HG02973 (cell line): ENCODE measurements around the gene AIDA.
A peak's percentile ranks its signal among the peaks of the same experiment; 100 is the strongest.
"Not testable (repeated sequence)": the region's sequence is repeated elsewhere in the genome, so short reads cannot be mapped to it uniquely, and the experiment has no call there.

Experiments used
- ATAC-seq: cut with Tn5 transposase; IDR thresholded peaks from one replicate; pipeline ENCODE4 v1.9.1; 2021; ENCODE audit warnings: moderate library complexity; ENCODE audit not compliant: unreplicated experiment

The AIDA gene

GRCh38 chr1:222713091-222713961, 1.0 kb upstream of the AIDA start:
- ATAC-seq = peak; percentile 48

- ATAC-seq = peak; percentile 38
Observed at GRCh38 chr1:222711319-222712252, 705 bp downstream of the AIDA start.

DNA sequence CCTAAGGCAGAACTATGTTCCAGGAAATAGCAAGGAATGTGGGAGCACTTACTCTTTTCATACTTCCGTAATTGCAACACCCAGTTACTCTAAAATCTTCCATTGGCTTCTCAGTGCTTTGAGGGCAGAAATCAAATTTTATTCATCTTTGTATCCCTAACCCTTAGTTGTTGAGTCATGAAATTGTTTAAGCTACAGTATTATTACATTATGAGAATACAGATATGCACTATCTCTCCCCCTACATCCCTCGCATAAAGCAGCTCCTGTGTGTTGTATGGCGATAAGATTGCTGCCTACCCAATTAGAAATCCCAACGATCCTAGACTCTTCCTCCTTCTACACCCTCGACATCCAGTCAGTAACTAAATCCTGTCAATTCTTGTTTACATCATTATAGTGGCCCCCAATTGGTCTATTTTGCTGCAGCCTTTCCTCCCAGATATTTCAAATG, 2.6 kb downstream of the AIDA start:
- no peak for ATAC-seq

DNA sequence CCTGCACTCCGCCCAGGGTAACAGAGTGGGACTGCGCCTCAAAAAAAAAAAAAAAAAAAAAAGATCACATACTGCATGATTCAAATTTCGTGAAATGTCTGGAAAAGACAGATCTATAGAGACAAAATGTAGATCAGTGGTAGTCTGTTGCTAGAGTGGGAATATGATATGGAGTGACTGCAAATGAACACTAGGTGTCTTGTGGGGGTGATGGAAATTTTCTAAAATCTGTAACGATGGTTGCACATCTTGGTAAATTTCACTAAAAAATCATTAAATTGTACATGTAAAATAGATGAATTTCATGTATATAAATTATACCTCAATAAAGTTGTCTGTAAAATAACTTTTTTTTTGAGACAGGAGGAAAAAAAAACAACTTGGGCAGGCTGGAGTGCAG, 5.5 kb downstream of the AIDA start:
- ATAC-seq = no peak

DNA sequence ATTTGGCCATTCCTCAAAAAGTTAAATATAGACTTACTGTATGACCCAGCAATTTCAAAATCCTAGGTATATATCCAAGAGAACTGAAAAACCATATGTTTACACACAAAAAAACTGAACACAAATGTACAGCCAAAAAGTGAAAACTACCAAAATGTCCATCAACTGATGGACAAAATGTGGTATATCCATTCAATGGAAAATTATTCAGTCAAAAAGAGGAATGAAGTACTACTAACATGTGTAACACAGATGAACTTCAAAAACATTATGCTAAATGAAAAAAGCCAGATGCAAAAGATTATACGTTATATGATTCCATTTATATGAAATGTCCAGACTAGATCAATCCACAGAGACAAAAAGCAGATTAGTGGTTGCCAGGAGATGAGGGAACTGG, 8.0 kb downstream of the AIDA start:
- no peak for ATAC-seq

DNA sequence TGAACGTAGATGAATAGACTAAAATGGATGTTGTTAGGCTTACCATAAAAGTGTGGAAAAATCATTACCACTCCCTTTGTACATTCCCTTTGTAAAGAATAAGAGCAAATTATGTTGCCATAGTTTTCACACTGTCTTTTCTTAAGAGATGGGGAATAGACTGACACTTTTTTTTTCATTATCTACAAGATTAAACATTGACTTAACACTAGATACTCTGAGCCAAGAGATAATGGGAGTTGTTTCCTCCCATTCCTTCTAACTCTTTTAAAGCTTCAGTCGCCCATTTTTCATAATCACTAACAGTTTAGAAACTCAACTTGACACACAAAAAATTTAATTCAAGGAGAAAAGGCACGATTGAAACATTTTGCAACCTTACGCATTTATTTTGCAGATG, 10.1 kb downstream of the AIDA start:
- no peak for ATAC-seq

DNA sequence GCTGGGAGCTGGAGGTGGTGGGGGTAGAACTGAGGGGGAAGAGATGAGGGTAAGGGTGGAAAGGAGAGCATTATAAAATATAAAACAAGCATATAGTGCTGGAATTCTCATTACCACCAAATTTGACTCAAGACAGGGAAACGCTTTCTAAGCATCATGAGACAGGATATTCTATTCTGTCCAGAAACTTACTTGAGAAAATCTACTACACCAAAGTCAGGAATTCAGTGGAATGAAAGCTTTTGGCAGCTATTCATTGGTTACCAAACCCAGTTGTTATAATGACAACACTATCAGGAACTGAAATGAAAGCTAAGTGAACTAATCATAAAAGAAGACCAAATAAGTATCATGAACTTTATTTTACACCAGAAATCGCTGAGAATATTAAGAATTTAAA, 14.5 kb downstream of the AIDA start:
- ATAC-seq = no peak

GRCh38 chr1:222697203-222697602, 15.1 kb downstream of the AIDA start:
- ATAC-seq = no peak

DNA sequence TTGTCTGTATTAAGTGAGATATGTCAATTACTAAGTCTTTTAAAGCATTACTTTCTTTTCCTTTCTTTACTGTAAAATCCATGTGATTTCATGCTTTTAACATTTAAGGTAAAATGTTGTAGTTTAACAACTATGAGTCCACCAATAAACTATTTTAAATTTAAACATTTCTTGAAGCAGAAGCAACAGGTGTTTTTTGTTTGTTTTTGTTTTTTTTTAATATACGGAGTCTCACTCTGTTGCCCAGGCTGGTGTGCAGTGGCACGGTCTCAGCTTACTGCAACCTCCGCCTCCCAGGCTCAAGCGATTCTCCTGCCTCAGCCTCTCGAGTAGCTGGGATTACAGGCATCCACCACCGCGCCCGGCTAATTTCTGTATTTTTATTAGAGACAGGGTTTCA, 15.6 kb downstream of the AIDA start:
- no peak for ATAC-seq

- ATAC-seq = no peak
Observed at GRCh38 chr1:222694927-222695326, 17.4 kb downstream of the AIDA start.

GRCh38 chr1:222691016-222691415, 21.3 kb downstream of the AIDA start:
- no peak for ATAC-seq

DNA sequence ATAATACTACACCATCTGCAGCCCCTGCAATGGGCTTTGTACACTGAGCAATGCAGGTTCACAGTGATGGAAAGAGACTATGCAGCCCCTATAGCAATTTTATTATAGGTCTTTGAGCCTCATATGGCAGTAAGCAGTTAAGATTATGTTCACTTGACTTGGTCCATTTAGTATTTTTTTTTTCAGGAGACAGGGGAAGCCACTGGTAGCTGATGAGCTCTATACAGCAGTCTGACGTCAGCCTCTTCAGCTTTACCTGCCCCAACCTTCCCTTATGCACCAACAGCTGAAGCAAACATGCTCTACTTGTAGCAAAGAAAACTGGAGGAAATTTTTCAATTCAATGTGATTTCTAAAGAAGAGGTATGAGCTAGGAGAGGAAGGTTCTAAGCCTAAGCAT, 32.2 kb downstream of the AIDA start:
- ATAC-seq = no peak

GRCh38 chr1:222670110-222670509, 42.2 kb downstream of the AIDA start:
- ATAC-seq = no peak

DNA sequence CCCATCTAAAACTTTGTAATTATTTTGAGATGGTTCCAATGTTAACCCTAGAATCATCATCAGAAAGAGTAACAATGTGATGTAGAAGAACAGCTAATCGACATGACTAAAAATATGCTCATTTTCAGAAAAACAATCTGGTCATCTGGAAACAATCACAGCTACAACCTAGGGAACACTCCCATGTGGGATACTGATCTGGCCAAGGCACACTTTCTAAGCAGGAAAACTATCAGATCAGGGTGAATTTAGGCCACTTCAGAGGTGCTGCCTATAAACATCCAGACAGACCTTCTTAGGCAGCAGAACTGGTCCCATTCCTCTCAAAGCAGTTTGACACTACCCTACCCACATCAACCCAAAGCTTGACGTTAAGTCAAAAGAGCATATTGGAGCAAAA, 43.2 kb downstream of the AIDA start:
- not testable (repeated sequence) for ATAC-seq

- not testable (repeated sequence) for ATAC-seq
Observed at GRCh38 chr1:222668184-222668583, 44.1 kb downstream of the AIDA start.

DNA sequence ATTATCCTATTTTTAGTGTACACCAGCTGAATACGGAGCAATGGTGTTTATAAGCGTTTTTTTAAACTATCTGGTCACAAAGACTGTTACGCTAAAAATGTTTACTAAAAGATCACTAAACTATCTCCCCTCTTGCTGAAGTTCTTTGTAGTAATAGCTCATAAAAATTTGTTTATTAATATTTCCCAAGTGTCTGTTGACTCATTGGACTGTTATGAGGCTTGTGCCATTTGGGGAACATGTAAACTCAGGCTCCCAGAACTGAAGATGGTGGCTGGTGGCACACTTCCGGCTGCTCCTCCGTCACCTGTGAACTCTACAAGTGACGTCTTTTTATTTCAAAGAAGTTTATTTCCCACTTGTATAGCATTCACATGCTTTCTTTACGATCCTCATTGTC, 46.3 kb downstream of the AIDA start:
- ATAC-seq = no peak

DNA sequence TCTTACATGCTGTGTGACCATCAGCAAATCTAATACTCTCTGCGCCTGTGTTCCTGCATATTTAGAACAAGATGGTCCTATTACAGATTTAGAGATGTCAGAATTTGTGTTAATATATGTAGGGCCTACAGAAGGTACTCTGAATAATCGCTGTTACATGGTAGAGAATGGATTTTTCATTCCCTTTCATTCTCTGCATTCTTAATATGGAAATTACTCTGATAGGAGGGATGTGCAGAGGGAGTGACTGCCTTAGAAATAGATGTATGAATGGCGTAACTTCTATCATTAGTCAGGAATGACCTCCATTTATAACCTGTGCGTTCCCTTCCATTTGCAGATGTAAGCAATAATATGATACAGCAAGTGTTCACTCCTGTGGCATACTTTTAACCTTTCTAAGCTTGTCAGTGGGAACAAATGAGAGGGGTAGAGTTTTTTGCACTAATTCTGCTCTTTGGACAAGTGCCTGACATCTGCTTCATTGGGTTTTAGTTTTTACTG, 48.8 kb downstream of the AIDA start:
- no peak for ATAC-seq

DNA sequence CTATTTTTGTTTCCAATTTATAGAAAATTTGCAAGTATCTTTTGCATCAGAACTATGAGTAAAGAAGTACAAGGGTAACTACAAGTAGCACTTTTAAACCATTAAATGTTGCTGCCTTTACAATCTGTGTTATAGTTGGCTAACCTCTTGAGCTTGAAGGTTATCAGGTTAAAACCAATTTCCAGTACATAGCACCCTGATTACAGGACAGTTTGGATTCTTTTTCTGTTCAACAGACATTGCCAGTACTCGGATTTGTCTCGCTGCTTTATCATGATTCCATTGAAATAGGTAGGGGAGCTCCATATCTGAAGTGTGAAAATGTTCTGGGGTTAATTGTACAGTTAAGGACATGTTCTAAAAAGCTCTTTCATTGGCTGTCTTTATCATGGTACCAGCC, 54.4 kb downstream of the AIDA start:
- ATAC-seq = no peak

GRCh38 chr1:222656391-222657155, 55.7 kb downstream of the AIDA start:
- no peak for ATAC-seq

GRCh38 chr1:222654849-222655248, 57.4 kb downstream of the AIDA start:
- ATAC-seq = peak; percentile 86
